H9 (cell line): ENCODE results near the gene PSMD7. TPM values are rescaled to one million over a fixed set of nuclear protein-coding genes. Genes with fewer than 3 reads are reported as not detected.

Experiments used
- DNase-seq: peaks from one replicate; pipeline ENCODE4 v3.0.0-alpha.2; 2017
- H2AFZ ChIP-seq: one replicate; pipeline ENCODE4 v1.6.1; 2013; ENCODE audit warnings: mild to moderate bottlenecking, low read length, control low read depth, moderate library complexity
- H2AK5ac ChIP-seq: 2 replicates; pipeline ENCODE4 v1.6.1; 2013; ENCODE audit warnings: low read length, control low read depth, mixed read lengths; ENCODE audit not compliant: insufficient read length
- H2BK120ac ChIP-seq: one replicate; pipeline ENCODE4 v1.6.1; 2013; ENCODE audit warnings: low read depth, mild to moderate bottlenecking, low read length, control low read depth, inconsistent platforms; ENCODE audit not compliant: poor library complexity, severe bottlenecking
- H2BK12ac ChIP-seq: 2 replicates; pipeline ENCODE4 v1.6.1; 2013; ENCODE audit warnings: low read length, control low read depth, mixed read lengths, low read depth; ENCODE audit not compliant: insufficient read length
- H2BK15ac ChIP-seq: 2 replicates; pipeline ENCODE4 v1.6.1; 2013; ENCODE audit warnings: low read depth, low read length, control low read depth
- H2BK20ac ChIP-seq: one replicate; pipeline ENCODE4 v1.6.1; 2013; ENCODE audit warnings: low read depth, mild to moderate bottlenecking, low read length, control low read depth, inconsistent platforms; ENCODE audit not compliant: poor library complexity, severe bottlenecking
- H2BK5ac ChIP-seq: 2 replicates; pipeline ENCODE4 v1.6.1; 2013; ENCODE audit warnings: low read length, control low read depth, mixed read lengths; ENCODE audit not compliant: insufficient read length
- H3K14ac ChIP-seq: 2 replicates; pipeline ENCODE4 v1.6.1; 2013; ENCODE audit warnings: low read length, control low read depth; ENCODE audit not compliant: insufficient read depth
- H3K18ac ChIP-seq: 2 replicates; pipeline ENCODE4 v1.6.1; 2013; ENCODE audit warnings: low read depth, mild to moderate bottlenecking, mixed read lengths, low read length, control low read depth; ENCODE audit not compliant: insufficient read length
- H3K23ac ChIP-seq: 2 replicates; pipeline ENCODE4 v1.6.1; 2013; ENCODE audit warnings: low read length, control low read depth, mixed read lengths, low read depth; ENCODE audit not compliant: insufficient read length
- H3K23me2 ChIP-seq: 2 replicates; pipeline ENCODE4 v1.6.1; 2013; ENCODE audit warnings: low read depth, mild to moderate bottlenecking, mixed read lengths, low read length, control low read depth; ENCODE audit not compliant: insufficient read length, poor library complexity, severe bottlenecking
- H3K27ac ChIP-seq: 2 replicates; pipeline ENCODE4 v1.5.1; 2013; ENCODE audit warnings: low read length, control low read depth, mixed read lengths, low read depth; ENCODE audit not compliant: insufficient read length
- H3K27me3 ChIP-seq: 2 replicates; pipeline ENCODE4 v1.6.1; 2013; ENCODE audit warnings: low read length, control low read depth, inconsistent platforms; ENCODE audit not compliant: insufficient read depth
- H3K4ac ChIP-seq: 2 replicates; pipeline ENCODE4 v1.6.1; 2013; ENCODE audit warnings: low read depth, mild to moderate bottlenecking, control low read depth, inconsistent platforms, low read length, moderate library complexity
- H3K4me1 ChIP-seq: 2 replicates; pipeline ENCODE4 v1.6.1; 2013; ENCODE audit warnings: low read length, control low read depth, inconsistent platforms; ENCODE audit not compliant: insufficient read depth
- H3K4me2 ChIP-seq: 2 replicates; pipeline ENCODE4 v1.6.1; 2013; ENCODE audit warnings: low read length, control low read depth, mixed read lengths; ENCODE audit not compliant: insufficient read length, insufficient read depth
- H3K56ac ChIP-seq: 2 replicates; pipeline ENCODE4 v1.6.1; 2013; ENCODE audit warnings: low read depth, mild to moderate bottlenecking, mixed read lengths, low read length, control low read depth; ENCODE audit not compliant: insufficient read length
- H3K79me1 ChIP-seq: 2 replicates; pipeline ENCODE4 v1.6.1; 2013; ENCODE audit warnings: low read depth, mild to moderate bottlenecking, moderate library complexity, low read length, control low read depth, inconsistent platforms; ENCODE audit not compliant: insufficient read depth, poor library complexity, severe bottlenecking
- H3K79me2 ChIP-seq: 2 replicates; pipeline ENCODE4 v1.6.1; 2013; ENCODE audit warnings: low read length, control low read depth, inconsistent platforms; ENCODE audit not compliant: insufficient read depth
- H3K9ac ChIP-seq: 2 replicates; pipeline ENCODE4 v1.6.1; 2013; ENCODE audit warnings: low read length, control low read depth, mixed read lengths; ENCODE audit not compliant: insufficient read length; ENCODE audit errors: extremely low read depth
- H3K9me3 ChIP-seq: one replicate; pipeline ENCODE4 v1.6.1; 2013; ENCODE audit warnings: low read depth, low read length, inconsistent platforms; ENCODE audit not compliant: control insufficient read depth
- H3T11ph ChIP-seq: one replicate; pipeline ENCODE4 v1.6.1; 2013; ENCODE audit warnings: mild to moderate bottlenecking, low read length, control low read depth, inconsistent platforms
- H4K20me1 ChIP-seq: one replicate; pipeline ENCODE4 v1.6.1; 2013; ENCODE audit not compliant: control insufficient read depth, insufficient read length, insufficient read depth
- H4K5ac ChIP-seq: 2 replicates; pipeline ENCODE4 v1.6.1; 2013; ENCODE audit warnings: low read depth, mild to moderate bottlenecking, mixed read lengths, low read length, control low read depth; ENCODE audit not compliant: insufficient read length
- H4K8ac ChIP-seq: replicated peaks from 2 replicates; pipeline ENCODE4 v1.6.1; 2013; ENCODE audit warnings: low read length, control low read depth, mixed read lengths, low read depth; ENCODE audit not compliant: insufficient read length
- H4K91ac ChIP-seq: 2 replicates; pipeline ENCODE4 v1.6.1; 2013; ENCODE audit warnings: low read depth, mild to moderate bottlenecking, moderate library complexity, mixed read lengths, low read length, control low read depth; ENCODE audit not compliant: insufficient read length
- H3K27ac Mint-ChIP-seq, 3 experiments: 2 replicates in 2 of 3; 3 replicates in 1 of 3; pipeline ENCODE4 v1.8.0; 2020 to 2021; ENCODE audit warnings: mixed read lengths in 3 of 3, mild to moderate bottlenecking in 1 of 3, moderate library complexity in 1 of 3
- H3K27me3 Mint-ChIP-seq: 2 replicates; pipeline ENCODE4 v1.8.0; 2021; ENCODE audit warnings: low read depth, mild to moderate bottlenecking, moderate library complexity, mixed read lengths
- H3K36me3 Mint-ChIP-seq, 3 experiments: 2 replicates in 2 of 3; 3 replicates in 1 of 3; pipeline ENCODE4 v1.8.0; 2020 to 2021; ENCODE audit warnings: low read depth in 3 of 3, mixed read lengths in 3 of 3; ENCODE audit not compliant: insufficient read depth in 1 of 3
- H3K4me1 Mint-ChIP-seq, 2 experiments: 2 replicates each; pipeline ENCODE4 v1.8.0; 2020; ENCODE audit warnings: mixed read lengths in 2 of 2
- H3K4me3 Mint-ChIP-seq, 2 experiments: 2 replicates in 1 of 2; 3 replicates in 1 of 2; pipeline ENCODE4 v1.8.0; 2020 to 2021; ENCODE audit warnings: mild to moderate bottlenecking in 2 of 2, mixed read lengths in 2 of 2, moderate library complexity in 1 of 2
- H3K9me3 Mint-ChIP-seq, 2 experiments: 2 replicates in 1 of 2; 3 replicates in 1 of 2; pipeline ENCODE4 v1.8.0; 2020; ENCODE audit warnings: mild to moderate bottlenecking in 2 of 2, mixed read lengths in 2 of 2, moderate library complexity in 1 of 2
- CTCF ChIP-seq: fragments of 200-600 bp; sonication (generic); conservative IDR thresholded peaks from 3 replicates; pipeline ENCODE4 v1.8.0; 2021; ENCODE audit warnings: antibody characterized with exemption, mild to moderate bottlenecking
- WGBS: extraction: QIAGEN DNeasy Blood & Tissue Kit; methylation state at CpG from one replicate; pipeline ENCODE4 v1.1.7; 2013; ENCODE audit warnings: missing lambda C conversion rate, low lambda C conversion rate, mixed read lengths; ENCODE audit not compliant: insufficient read length; ENCODE audit errors: extremely low coverage; 5-methylcytosine and 5-hydroxymethylcytosine counted together
- total RNA-seq: library from RNA; stranded (reverse); gene quantifications from 2 replicates; pipeline ENCODE4 v1.2.1, GENCODE V29; 2021

The PSMD7 gene
- total RNA-seq, 1 experiment from 2014 or later, result 140 TPM

GRCh38 chr16:74296104-74296431 is 546 bp upstream of the PSMD7 start:
- Histone ChIP-seq H2AFZ (no peak overlapping the region), H3K4ac (no peak overlapping the region), H3K79me1 (peaks cover 6% of the 10 kb centered on the region), H2AK5ac (no peak overlapping the region), H3K23ac (no peak overlapping the region), H4K5ac (no peak overlapping the region), H3K4me1 (no peaks in the 10 kb centered on the region), H3K18ac (no peak overlapping the region), H3K27ac (no peak overlapping the region), H3K79me2 (peaks cover 22% of the 10 kb centered on the region), H3K4me2 (peak overlapping the region; percentile 84), H4K91ac (no peak overlapping the region), H2BK15ac (no peak overlapping the region), H4K8ac (no peak overlapping the region), H4K20me1 (no peaks in the 10 kb centered on the region), H3K23me2 (peaks cover 6% of the 10 kb centered on the region), H2BK5ac (no peak overlapping the region), H2BK120ac (peak overlapping the region; percentile 31), H3K9ac (peak overlapping the region; percentile 84), H3K9me3 (no peaks in the 10 kb centered on the region), H3K14ac (no peak overlapping the region; the same call in 1 of the 2 replicates), H2BK20ac (peak overlapping the region; percentile 78), H3K27me3 (no peaks in the 10 kb centered on the region), H2BK12ac (no peak overlapping the region), H3K56ac (no peak overlapping the region), H3T11ph (no peak overlapping the region)
- peaks cover 11 to 14% of the 10 kb centered on the region in 2 experiments; a peak in 4 of 5 replicates for H3K9me3 Mint-ChIP-seq
- no peak for TF ChIP-seq CTCF
- peaks cover 16 to 36% (median 36%) of the 10 kb centered on the region in 3 experiments for H3K36me3 Mint-ChIP-seq
- H3K4me3 Mint-ChIP-seq, result peak overlapping the region; percentile 95 to 98
- peak overlapping the region in 2 of 3 experiments; percentile 97 to 99; a peak in 4 of 7 replicates for H3K27ac Mint-ChIP-seq
- no CpG with 5 or more reads among the region's 9 CpGs for WGBS
- peaks cover 6% of the 10 kb centered on the region for H3K27me3 Mint-ChIP-seq
- H3K4me1 Mint-ChIP-seq, result peaks cover 11 to 15% of the 10 kb centered on the region in 2 experiments
- no peak for DNase-seq
